ENCODE results near the gene BACE1-AS. TPM values are rescaled to one million over a fixed set of nuclear protein-coding genes. Genes with fewer than 3 reads are reported as not detected.

The BACE1-AS gene
- total RNA-seq, 4 donors from 2014 or later: 0.88 to 39.7 (median 12.0) TPM

GRCh38 chr11:117286588-117286987 lies 4.6 kb upstream of the BACE1-AS start:
- TF ChIP-seq, protein P1, sequence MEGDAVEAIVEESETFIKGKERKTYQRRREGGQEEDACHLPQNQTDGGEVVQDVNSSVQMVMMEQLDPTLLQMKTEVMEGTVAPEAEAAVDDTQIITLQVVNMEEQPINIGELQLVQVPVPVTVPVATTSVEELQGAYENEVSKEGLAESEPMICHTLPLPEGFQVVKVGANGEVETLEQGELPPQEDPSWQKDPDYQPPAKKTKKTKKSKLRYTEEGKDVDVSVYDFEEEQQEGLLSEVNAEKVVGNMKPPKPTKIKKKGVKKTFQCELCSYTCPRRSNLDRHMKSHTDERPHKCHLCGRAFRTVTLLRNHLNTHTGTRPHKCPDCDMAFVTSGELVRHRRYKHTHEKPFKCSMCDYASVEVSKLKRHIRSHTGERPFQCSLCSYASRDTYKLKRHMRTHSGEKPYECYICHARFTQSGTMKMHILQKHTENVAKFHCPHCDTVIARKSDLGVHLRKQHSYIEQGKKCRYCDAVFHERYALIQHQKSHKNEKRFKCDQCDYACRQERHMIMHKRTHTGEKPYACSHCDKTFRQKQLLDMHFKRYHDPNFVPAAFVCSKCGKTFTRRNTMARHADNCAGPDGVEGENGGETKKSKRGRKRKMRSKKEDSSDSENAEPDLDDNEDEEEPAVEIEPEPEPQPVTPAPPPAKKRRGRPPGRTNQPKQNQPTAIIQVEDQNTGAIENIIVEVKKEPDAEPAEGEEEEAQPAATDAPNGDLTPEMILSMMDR (IDR thresholded peaks at IDR 0.05): no peak
- no peak for TF ChIP-seq POLR2A (IDR thresholded peaks at IDR 0.05)
- H3K4me1 ChIP-seq: no peaks in the 10 kb centered on the region
- no peak overlapping the region for H3K27ac ChIP-seq
- no peaks in the 10 kb centered on the region for H3K27me3 ChIP-seq
- intact Hi-C loops (cut with DNase I; ENCODE audit: low total_unique reads): no loop called here
- no peak overlapping the region for H3K4me3 ChIP-seq
- H3K36me3 ChIP-seq: no peaks in the 10 kb centered on the region
- no peak for DNase-seq
- no peaks in the 10 kb centered on the region for H3K9me3 ChIP-seq

DNA sequence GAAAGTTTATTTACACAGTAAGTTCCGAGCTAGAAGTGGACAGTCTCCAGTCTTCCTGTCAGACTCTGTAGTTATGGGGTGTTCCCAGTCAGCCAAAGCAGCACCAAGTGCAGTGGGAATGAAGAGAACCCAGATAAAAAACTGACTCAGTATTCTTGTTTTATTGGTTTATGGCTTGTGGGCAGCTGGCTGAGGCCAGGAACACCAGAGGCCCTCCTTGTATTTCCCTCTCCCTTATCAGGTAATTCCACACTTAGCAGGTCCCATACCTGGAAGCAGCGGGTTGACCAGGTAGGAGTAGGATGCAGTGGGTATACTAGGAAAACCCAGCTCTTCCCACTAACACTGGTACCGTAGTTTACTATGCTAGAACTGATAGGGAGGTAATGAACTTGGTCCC lies 3.5 kb upstream of the BACE1-AS start:
- Histone ChIP-seq H3K4me3 (no peak overlapping the region), H3K4me1 (no peaks in the 10 kb centered on the region), H3K27ac (no peak overlapping the region), H3K27me3 (no peaks in the 10 kb centered on the region), H3K9me3 (no peaks in the 10 kb centered on the region), H3K36me3 (no peaks in the 10 kb centered on the region)
- TF ChIP-seq, protein P1 (IDR thresholded peaks at IDR 0.05): no peak
- TF ChIP-seq POLR2A (IDR thresholded peaks at IDR 0.05): no peak
- DNase-seq: no peak
- intact Hi-C loops (cut with DNase I; ENCODE audit: low total_unique reads): no loop called here

DNA sequence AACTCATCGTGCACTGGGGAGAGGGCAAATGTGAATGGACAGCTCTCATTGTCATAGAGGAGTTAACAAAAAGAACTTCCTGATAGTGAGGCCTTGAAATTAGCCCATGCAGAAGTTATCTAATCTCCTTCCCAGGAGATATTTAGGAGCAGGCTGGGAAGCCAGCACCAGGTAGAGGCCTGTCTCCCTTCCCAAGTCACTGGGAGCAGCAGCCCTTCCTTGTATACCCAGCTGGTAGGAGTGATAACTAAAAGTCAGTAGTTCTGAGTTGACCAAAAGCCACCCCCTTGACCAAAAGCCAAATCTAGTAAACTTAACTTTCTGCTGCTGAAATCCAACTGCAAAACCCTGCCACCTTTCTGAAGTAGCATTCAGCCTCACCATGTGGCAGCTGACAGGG lies 1.4 kb upstream of the BACE1-AS start:
- no peaks in the 10 kb centered on the region for H3K4me1 ChIP-seq
- intact Hi-C loops (cut with DNase I; ENCODE audit: low total_unique reads): no loop called here
- TF ChIP-seq, protein P1 (IDR thresholded peaks at IDR 0.05): no peak
- no peak for TF ChIP-seq POLR2A (IDR thresholded peaks at IDR 0.05)
- H3K4me3 ChIP-seq: no peak overlapping the region
- H3K27ac ChIP-seq: no peak overlapping the region
- DNase-seq: no peak
- no peaks in the 10 kb centered on the region for H3K27me3 ChIP-seq
- no peaks in the 10 kb centered on the region for H3K9me3 ChIP-seq
- H3K36me3 ChIP-seq: no peaks in the 10 kb centered on the region

- intact Hi-C loops (cut with DNase I; ENCODE audit: low total_unique reads): no loop called here
- no peak overlapping the region for H3K4me3 ChIP-seq
- TF ChIP-seq, protein P1 (IDR thresholded peaks at IDR 0.05): no peak
- TF ChIP-seq POLR2A (IDR thresholded peaks at IDR 0.05): no peak
- H3K36me3 ChIP-seq: no peaks in the 10 kb centered on the region
- H3K27me3 ChIP-seq: no peaks in the 10 kb centered on the region
- no peak for DNase-seq
- no peak overlapping the region for H3K27ac ChIP-seq
- no peaks in the 10 kb centered on the region for H3K9me3 ChIP-seq
- H3K4me1 ChIP-seq: no peaks in the 10 kb centered on the region
Observed at GRCh38 chr11:117292616-117293015, 1.5 kb downstream of the BACE1-AS start.

GRCh38 chr11:117295438-117296137 lies 4.4 kb downstream of the BACE1-AS start:
- Histone ChIP-seq H3K36me3 (no peaks in the 10 kb centered on the region), H3K4me3 (no peak overlapping the region), H3K27me3 (no peaks in the 10 kb centered on the region), H3K27ac (no peak overlapping the region), H3K4me1 (peaks cover 0 to 5% of the 10 kb centered on the region in 2 donors), H3K9me3 (no peaks in the 10 kb centered on the region)
- intact Hi-C loops (cut with DNase I; ENCODE audit: low total_unique reads): no loop called here
- TF ChIP-seq, protein P1 (IDR thresholded peaks at IDR 0.05): no peak
- no peak for TF ChIP-seq POLR2A (IDR thresholded peaks at IDR 0.05)
- DNase-seq: no peak

All from uterus (tissue), 4 donors.